Stimulated activated naive CD8-positive, alpha-beta T cell treated with anti-CD3 and anti-CD28 coated beads, Interleukin-15, Interleukin-2, amounts not matched to agents 100 U/mL and 50 U/mL, for 24 hours (primary cell): Measurements from ENCODE around the gene ATG5.
"Not testable (repeated sequence)": the region's sequence is repeated elsewhere in the genome, so short reads cannot be mapped to it uniquely, and the experiment has no call there.

ENCODE experiments used
- ATAC-seq: fragments of 150-1000 bp; cut with Tn5 transposase; one replicate; pipeline ENCODE4 v1.10.0; 2021
- DNase-seq: peaks from one replicate; pipeline ENCODE4 v3.0.0; 2021

ATG5 gene

GRCh38 chr6:106309766-106310373 lies 15.7 kb downstream of the ATG5 start:
- DNase-seq, result no peak
- no peak for ATAC-seq

GRCh38 chr6:106308985-106309384 lies 16.6 kb downstream of the ATG5 start:
- ATAC-seq, result no peak
- DNase-seq, result no peak

- DNase-seq (no peak), ATAC-seq (no peak)
Observed at GRCh38 chr6:106305740-106306139, 19.8 kb downstream of the ATG5 start.

- no peak for DNase-seq
- no peak for ATAC-seq
Observed at GRCh38 chr6:106300944-106301343, 24.6 kb downstream of the ATG5 start.

GRCh38 chr6:106300020-106300780 lies 25.4 kb downstream of the ATG5 start:
- DNase-seq (no peak), ATAC-seq (no peak)

GRCh38 chr6:106293116-106293515 lies 32.4 kb downstream of the ATG5 start:
- ATAC-seq, result no peak
- no peak for DNase-seq

- ATAC-seq (no peak), DNase-seq (no peak)
Observed at GRCh38 chr6:106290954-106291353, 34.6 kb downstream of the ATG5 start.

GRCh38 chr6:106290032-106290431 lies 35.5 kb downstream of the ATG5 start:
- ATAC-seq, result no peak
- DNase-seq, result no peak

- no peak for DNase-seq
- ATAC-seq, result no peak
Observed at GRCh38 chr6:106287215-106287614, 38.3 kb downstream of the ATG5 start.

GRCh38 chr6:106286746-106287145 lies 38.8 kb downstream of the ATG5 start:
- ATAC-seq, result no peak
- no peak for DNase-seq

GRCh38 chr6:106283481-106283880 lies 42.1 kb downstream of the ATG5 start:
- ATAC-seq (no peak), DNase-seq (no peak)

GRCh38 chr6:106281661-106282060 lies 43.9 kb downstream of the ATG5 start:
- ATAC-seq, result no peak
- no peak for DNase-seq

- DNase-seq, result no peak
Observed at GRCh38 chr6:106281088-106281487, 44.5 kb downstream of the ATG5 start.

GRCh38 chr6:106279179-106279578 lies 46.4 kb downstream of the ATG5 start:
- ATAC-seq (peak; percentile 86), DNase-seq (no peak)

More at GRCh38 chr6:106281088-106281487, 44.5 kb downstream of the ATG5 start:
- ATAC-seq, result no peak

- peak; percentile 34 for ATAC-seq
- no peak for DNase-seq
Observed at GRCh38 chr6:106275692-106276091, 49.9 kb downstream of the ATG5 start.

- DNase-seq, result no peak
- ATAC-seq, result no peak
Observed at GRCh38 chr6:106273087-106273486, 52.5 kb downstream of the ATG5 start.

GRCh38 chr6:106272287-106272686 lies 53.3 kb downstream of the ATG5 start:
- ATAC-seq (no peak), DNase-seq (no peak)

- DNase-seq (no peak), ATAC-seq (no peak)
Observed at GRCh38 chr6:106270414-106270813, 55.1 kb downstream of the ATG5 start.

GRCh38 chr6:106269268-106269919 lies 56.2 kb downstream of the ATG5 start:
- not testable (repeated sequence) for ATAC-seq, DNase-seq

GRCh38 chr6:106268500-106268899 lies 57.1 kb downstream of the ATG5 start:
- ATAC-seq, DNase-seq: not testable (repeated sequence)

GRCh38 chr6:106264433-106264832 lies 61.1 kb downstream of the ATG5 start:
- not testable (repeated sequence) for DNase-seq, ATAC-seq

- not testable (repeated sequence) for ATAC-seq, DNase-seq
Observed at GRCh38 chr6:106259748-106260147, 65.8 kb downstream of the ATG5 start.

GRCh38 chr6:106258726-106259125 lies 66.8 kb downstream of the ATG5 start:
- DNase-seq, result no peak
- no peak for ATAC-seq
